HT1080 (cell line): ENCODE data around the gene SMAD9. TPM values are rescaled to one million over a fixed set of nuclear protein-coding genes. Genes with fewer than 3 reads are reported as not detected.
"Not testable (repeated sequence)": the region's sequence is repeated elsewhere in the genome, so short reads cannot be mapped to it uniquely, and the experiment has no call there.

Experiments used
- DNase-seq: peaks from one replicate; pipeline ENCODE4 v3.0.0-alpha.2; 2015; ENCODE audit warnings: low read depth
- total RNA-seq: library from RNA; depleted of rRNA; stranded (reverse); fragments of >200 nt; shearing (Covaris generic); gene quantifications from 2 replicates; pipeline ENCODE4 v1.2.3, GENCODE V29; 2014

The SMAD9 gene
- total RNA-seq, 1 experiment from 2014 or later, result 2.8 TPM

GRCh38 chr13:36912973-36913372 is 7.1 kb downstream of the SMAD9 start:
- no peak for DNase-seq

- no peak for DNase-seq
Observed at GRCh38 chr13:36912369-36912768, 7.7 kb downstream of the SMAD9 start.

DNA sequence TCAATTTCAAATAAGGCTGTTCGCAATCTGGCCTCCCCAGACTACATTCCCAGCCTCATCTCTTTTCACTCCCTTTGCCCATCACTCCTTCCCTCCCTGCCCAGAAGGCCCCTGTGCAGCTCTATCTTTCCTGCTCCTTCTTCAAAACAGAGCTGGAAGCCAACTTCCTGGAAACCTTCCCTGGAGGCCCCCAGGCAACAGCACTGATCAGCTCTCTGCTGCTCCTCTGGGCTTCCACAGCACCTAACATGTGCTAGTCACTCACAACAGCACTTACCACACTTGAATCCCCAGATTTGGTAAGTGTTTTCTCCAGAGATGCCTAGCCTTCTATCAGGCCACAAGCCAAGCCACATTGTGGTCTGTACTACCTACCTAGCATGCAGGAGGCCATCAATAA is 9.5 kb downstream of the SMAD9 start:
- no peak for DNase-seq

GRCh38 chr13:36907821-36908220 is 12.2 kb downstream of the SMAD9 start:
- no peak for DNase-seq

DNA sequence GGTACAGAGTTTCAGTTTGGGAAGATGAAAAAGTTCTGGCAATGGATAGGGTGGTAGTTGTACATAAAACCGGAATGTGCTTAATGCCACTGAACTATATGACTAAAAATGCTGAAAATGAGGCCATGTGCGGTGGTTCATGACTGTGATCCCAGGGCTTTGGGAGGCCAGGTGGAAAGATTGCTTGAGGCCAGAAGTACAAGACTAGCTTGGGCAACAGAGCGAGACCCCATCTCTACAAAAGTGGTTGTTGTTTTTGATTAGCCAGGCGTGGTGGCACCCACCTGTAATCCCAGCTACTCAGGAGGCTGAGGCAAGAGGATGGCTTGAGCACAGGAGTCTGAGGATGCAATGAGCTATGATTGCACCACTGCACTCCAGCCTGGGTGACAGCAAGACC is 12.8 kb downstream of the SMAD9 start:
- DNase-seq, result no peak

DNA sequence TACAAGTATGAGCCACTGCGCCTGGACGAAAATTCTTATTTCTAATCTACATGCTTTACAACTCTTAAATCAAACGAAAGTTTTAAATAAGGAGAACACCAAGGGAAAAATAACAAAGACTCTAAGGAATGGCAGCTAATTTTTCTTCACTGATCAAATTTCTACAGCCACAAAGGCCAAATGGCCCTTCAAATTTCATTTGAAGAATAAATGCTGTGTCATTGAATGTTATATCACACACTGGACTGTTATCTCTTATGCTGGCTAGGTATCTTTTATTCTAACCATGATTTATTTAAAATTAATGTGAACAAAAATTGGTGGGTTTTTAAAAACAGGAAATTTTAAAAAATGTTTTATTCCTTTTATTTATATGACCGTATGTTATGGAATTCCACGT is 14.1 kb downstream of the SMAD9 start:
- no peak for DNase-seq

DNA sequence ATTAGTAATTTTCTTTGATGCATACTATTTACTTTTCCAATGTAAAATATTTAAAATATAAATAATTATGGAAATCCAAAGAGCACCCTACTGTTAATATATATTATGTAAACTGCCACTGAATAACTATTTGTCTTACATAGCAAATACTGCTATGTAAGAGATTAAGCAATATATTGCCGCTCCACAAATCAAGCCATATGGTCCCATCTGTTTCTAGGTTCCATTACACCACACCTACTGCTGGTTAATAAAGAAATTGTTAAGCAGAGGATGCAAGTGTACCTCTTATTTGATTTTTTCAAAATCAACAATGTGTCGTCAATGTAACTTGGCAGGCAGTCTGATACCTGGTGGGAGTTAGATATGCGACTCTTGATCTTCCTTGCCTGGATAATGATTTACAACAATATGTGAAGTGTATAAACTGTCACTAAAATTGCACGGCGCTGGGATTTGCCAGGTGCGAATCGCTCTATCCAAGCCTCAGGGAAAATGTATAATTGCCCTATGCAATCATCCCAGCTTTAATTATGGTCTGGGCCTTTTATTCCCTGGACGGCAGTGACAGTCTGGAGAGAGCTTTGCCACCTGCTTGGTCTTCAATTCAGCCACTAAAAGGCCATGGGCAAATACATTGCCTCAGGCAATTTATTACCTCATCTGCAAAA is 16.0 kb downstream of the SMAD9 start:
- DNase-seq, result no peak

DNA sequence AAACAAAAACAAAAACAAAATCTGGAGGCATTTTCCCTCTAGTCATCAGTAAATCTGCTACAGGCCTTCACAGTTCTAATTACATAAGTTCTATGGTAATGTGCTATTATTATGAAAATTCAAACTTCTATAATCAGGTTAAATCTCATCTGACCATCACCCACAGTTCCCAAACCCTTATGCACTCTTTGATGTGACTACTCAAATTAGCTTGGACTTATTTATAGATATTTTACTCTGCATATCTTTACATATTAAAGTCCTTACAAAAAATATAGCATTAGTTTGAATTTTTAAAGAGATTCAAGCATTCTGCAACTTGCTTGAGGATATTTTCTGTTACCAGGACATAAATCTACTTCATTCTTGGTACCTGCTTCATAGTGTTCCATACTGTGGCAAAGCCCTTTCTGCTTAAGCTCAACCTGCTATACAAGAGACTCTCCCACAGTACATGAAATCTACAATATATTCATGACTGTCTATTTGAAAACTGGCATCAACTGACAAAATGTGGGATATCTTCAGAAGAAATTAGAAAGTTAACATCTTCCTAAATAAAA is 22.9 kb downstream of the SMAD9 start:
- no peak for DNase-seq

DNA sequence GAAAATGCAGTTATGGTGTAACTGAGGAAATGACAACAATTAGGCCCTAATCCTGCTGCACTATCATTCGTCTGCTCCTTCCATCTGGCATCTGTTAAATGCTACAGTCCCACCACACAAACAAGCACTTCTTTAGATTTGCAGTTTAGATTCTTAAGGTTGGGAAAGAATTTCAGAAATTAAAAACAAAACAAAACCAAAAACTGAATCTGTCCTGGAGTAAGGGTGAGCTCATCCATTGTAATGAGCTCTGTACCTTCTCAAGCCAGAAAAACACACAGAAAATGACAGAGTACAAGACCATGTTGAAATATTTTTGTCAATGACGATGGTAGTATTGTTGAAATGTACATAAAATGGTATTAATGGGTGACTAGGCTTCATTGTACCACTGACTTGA is 28.3 kb downstream of the SMAD9 start:
- no peak for DNase-seq

GRCh38 chr13:36888645-36889044 is 31.4 kb downstream of the SMAD9 start:
- DNase-seq, result no peak

DNA sequence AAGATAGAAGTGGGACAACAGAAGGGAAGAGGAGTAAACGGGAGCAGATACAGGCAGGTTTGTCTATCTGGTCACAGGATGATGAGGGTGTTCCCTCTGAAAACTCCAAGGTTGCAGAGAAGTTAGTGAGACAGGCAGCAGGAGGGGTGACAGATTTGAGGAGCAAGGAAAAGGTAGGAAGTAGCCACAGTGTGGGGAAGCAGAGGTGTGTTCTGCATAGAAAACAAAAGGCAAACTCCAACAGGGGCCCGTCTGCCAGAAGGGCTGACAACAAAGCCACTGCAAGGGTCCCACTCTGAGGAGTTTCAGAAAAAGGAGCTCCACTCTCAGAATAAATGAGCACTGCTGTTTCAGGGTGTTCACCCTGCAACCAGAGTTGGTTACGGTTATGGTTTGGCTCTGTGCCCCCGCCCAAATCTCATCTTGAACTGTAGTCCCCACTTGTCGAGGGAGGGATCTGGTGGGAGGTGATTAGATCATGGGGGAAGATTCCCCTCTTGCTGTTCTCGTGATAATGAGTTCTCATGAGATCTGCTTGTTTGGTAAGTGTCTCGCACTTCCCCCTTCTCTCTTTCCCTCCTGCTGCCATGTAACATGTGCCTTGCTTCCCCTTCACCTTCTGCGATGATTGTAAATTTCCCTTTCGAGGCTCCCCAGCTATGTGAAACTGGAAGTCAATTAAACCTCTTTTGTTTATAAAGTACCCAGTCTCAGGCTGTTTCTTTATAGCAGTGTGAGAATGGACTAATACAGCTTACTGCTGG is 32.1 kb downstream of the SMAD9 start:
- DNase-seq, result no peak

GRCh38 chr13:36885901-36886300 is 34.1 kb downstream of the SMAD9 start:
- no peak for DNase-seq

GRCh38 chr13:36884235-36884634 is 35.8 kb downstream of the SMAD9 start:
- DNase-seq, result no peak

GRCh38 chr13:36883824-36884223 is 36.2 kb downstream of the SMAD9 start:
- DNase-seq, result no peak

- DNase-seq, result not testable (repeated sequence)
Observed at GRCh38 chr13:36883392-36883791, 36.6 kb downstream of the SMAD9 start.

DNA sequence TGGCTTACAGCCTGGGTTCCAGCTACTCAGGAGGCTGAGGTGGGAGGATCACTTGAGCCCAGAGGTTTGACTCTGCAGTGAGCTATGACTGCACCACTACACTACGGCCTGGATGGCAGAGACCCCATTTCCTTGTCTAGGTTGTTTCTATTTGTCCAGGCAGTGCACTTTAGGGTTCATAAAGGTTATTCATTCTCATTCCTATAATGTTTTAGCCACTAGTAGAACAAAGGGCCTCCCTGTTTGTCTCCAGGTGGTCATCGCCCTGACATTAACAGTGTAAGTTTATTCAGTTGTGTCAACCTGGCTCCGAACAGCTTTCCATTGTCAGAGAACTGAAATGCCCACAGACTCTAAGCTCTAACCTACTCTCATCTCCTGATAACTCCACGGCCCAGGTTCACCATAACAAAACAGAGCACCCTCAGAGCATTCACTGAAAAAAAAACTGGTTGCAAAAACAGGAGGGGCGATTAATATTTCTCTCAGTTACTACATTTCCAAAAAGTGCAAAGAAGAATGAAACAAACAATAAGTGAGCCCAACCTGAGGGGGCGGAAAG is 37.1 kb downstream of the SMAD9 start:
- no peak for DNase-seq

DNA sequence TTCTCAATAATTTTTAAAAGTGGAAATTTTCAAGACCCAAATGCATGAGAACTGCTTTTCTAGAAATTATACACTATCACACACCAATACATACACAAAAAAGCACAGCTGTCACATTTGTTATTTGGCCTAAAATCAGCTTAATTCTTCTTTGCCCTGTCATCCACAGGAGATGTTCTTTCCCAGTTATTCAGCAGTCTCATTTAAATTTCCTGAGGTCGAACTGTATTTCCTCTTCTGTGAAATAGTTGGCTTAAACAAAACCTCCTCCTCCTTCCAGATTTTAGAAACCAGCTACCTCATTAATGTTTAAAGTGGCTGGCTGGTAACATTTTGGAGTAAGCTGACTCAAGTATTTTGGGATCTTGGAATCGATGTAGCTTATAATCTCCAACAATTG is 39.1 kb downstream of the SMAD9 start:
- DNase-seq, result no peak

GRCh38 chr13:36879218-36879938 is 40.7 kb downstream of the SMAD9 start:
- DNase-seq, result no peak

DNA sequence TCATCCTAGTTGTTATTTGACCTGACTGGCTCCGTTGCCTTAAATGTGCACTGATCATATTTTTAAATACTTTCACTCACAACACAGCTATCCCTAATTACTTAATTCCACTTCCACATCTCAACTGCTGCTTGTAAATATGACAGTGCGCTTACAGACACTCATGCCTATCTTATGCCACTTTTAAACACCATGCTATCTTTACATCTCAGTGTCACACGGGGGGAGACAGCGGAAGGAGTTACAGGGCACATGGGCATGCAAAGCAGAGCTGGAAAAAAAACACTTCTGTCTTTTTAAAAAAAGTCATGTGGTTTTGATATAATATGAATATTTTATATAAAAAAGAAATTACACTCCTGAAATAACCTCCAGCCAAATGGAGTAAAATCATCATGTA is 44.1 kb downstream of the SMAD9 start:
- DNase-seq, result no peak

GRCh38 chr13:36875431-36875830 is 44.6 kb downstream of the SMAD9 start:
- no peak for DNase-seq

DNA sequence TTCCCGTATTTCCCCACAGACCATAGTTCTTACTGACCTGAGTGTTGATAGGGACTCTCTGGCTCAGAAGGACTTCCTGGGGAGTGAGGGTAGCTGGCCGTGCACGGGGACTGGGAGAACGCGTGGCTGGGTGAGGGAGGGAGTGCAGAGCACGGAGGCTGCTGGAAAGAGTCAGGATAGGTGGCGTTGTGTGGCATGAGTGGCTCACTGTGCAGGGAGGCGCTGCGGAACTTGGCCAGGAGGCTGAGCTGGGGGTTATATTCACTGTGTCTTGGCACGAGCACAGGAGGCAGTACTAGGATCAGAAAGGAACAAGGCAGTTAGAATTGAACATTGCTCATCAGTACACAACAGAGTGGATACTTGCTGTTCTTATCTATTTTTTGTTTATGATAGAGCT is 47.4 kb downstream of the SMAD9 start:
- no peak for DNase-seq
